Measurements from ENCODE around the gene ITCH.
"Not testable (repeated sequence)": the region's sequence is repeated elsewhere in the genome, so short reads cannot be mapped to it uniquely, and the experiment has no call there.

DNA sequence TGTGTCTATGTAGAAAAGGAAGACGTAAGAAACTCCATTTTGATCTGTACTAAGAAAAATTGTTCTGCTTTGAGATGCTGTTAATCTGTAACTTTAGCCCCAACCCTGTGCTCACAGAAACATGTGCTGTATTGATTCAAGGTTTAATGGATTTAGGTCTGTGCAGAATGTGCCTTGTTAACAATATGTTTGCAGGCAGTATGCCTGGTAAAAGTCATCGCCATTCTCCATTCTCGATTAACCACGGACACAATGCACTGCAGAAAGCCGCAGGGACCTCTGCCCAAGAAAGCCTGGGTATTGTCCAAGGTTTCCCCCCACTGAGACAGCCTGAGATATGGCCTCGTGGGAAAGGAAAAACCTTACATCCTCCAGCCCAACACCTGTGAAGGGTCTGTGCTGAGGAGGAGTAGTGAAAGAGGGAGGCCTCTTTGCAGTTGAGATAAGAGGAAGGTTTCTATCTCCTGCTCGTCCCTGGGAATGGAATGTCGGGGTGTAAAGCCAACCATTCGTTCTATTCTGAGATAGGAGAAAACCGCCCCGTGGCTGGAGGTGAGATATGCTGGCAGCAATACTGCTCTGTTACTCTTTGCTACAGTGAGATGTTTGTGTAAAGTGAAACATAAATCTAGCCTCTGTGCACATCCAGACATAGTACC is 62.1 kb downstream of the ITCH start:
- not testable (repeated sequence) for TF ChIP-seq CTCF (IDR thresholded peaks at IDR 0.05); REST (IDR thresholded peaks at IDR 0.05; ENCODE audit: insufficient read depth in 1 of 2, low read depth in 2 of 2, low read length in 1 of 2); POLR2AphosphoS5 (IDR thresholded peaks at IDR 0.05; ENCODE audit: low read depth, low read length)
